T47D (cell line): ENCODE data around the gene FBLN2.
"Not testable (repeated sequence)": the region's sequence is repeated elsewhere in the genome, so short reads cannot be mapped to it uniquely, and the experiment has no call there.

Experiments
- DNase-seq, 2 experiments: peaks; one replicate each; pipeline versions ENCODE4 v3.0.0 to v3.0.0-alpha.2; 2011 to 2012; ENCODE audit warnings: low read depth in 1 of 2, low spot score in 1 of 2
- JUND ChIP-seq: IDR thresholded peaks from 2 replicates; pipeline ENCODE4 v1.6.1; 2012; ENCODE audit warnings: low read depth
- in situ Hi-C: cut with HindIII; loops from 2 replicates; pipeline ENCODE4 v1.10.0; 2016; ENCODE audit warnings: low sequenced_read_pairs, low pct_unique_long_range_greater_than_20kb

The FBLN2 gene

DNA sequence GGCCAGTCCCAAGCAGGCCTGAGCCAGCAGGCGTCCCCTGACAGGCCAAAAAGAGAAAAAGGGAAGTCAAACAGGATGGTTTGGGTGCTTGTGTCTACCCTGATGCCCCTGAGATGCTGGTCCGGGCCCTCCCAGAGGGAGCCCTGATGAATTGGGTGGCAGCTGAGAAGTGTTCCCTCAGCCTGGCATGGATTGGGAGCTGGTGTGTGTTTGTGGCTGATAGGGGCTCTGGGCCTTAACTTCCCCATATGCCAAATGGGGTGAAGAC, 1.4 kb downstream of the FBLN2 start:
- no peak for DNase-seq
- TF ChIP-seq JUND = no peak
- in situ Hi-C loops = no loop called here

DNA sequence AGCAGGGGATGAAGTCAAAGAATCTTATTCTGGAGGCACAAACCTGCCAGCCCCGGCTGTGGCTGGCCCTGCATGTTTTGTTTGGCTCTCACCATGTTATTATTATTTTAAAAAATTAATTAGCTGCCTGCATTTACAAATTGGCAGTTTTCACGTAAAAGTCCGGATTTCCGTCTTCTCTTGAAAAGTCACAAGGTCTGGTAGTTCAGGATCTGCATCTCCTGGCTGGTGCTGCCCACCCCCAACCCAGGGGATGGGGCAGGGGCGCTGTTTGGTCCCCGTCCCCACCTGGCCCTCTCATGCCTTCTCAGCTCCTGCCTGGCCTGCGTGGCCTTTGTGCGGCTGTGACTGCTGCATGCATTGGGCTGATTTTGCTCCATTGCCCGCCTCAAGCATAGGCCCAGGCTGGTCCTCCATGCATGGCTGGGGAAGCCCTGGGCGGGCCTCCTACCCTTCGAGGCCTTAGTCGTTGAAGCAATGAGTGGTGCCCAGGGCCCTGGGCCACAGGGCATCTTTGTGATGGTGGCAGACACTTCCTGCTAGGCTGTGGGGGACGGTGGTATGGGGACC, 2.0 kb downstream of the FBLN2 start:
- in situ Hi-C loops = no loop called here
- TF ChIP-seq JUND = no peak
- DNase-seq = no peak

DNA sequence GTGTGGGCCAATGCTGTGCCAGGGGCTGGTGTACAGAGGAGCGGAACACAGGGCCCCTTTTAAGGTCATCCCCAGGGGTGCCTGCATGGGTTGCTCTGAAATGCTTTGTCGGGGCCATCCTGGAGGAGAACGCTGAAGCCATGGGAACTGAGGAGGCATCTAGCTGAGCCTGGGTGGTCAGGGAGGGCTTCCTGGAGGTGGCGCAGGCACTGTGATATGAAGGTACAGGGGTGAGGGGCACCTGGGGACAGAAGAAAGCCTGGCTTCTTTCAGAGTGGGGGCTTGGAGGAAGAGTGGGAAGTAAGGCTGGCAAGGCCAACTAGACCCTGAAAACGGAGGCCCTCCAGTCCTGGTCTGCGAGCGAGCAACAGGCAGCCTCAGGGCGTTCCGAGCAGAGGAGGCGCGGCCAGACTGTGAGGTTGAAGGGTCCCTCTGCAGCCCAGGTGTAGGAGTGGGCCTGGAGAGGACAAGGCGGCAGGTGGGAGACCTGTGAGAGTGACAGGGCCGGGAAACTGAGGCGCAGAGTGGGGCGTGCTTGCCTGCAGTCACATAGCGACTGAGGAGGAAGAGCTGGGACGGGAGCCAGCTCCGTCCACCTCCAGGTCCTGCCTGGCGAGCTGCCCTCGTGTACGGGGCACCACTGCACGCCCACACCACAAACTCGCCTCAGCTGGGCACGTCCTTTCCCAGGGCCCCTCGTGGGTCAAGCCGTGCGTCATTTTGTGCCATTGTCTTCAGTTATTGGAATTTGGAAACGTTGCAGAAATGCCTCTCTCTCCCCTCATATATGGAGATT, 4.1 kb downstream of the FBLN2 start:
- no peak for TF ChIP-seq JUND
- no peak for DNase-seq
- in situ Hi-C loops = no loop called here

- no peak for DNase-seq
- in situ Hi-C loops = no loop called here
- no peak for TF ChIP-seq JUND
Observed at GRCh38 chr3:13553686-13554085, 4.8 kb downstream of the FBLN2 start.

DNA sequence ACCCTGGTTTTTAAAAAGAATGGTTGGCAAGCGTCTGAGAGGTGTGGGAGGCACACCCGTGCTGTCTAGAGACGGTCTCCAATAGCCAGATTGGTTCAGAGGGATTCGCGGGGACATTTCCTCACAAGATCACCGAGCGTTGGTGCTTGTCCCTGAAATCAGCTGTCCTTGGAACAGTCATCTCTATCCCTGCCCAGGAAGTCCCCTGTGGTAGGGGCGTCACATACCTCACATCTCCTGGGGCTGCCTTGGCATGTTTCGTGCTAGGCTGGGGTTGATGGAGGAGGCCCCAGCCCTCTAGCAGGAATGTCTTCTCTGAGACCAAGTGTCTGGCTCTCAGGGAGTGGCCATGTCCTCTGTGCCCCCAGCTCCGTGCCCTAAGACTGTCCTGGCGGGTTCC, 6.8 kb downstream of the FBLN2 start:
- DNase-seq = no peak
- no peak for TF ChIP-seq JUND
- in situ Hi-C loops = no loop called here

DNA sequence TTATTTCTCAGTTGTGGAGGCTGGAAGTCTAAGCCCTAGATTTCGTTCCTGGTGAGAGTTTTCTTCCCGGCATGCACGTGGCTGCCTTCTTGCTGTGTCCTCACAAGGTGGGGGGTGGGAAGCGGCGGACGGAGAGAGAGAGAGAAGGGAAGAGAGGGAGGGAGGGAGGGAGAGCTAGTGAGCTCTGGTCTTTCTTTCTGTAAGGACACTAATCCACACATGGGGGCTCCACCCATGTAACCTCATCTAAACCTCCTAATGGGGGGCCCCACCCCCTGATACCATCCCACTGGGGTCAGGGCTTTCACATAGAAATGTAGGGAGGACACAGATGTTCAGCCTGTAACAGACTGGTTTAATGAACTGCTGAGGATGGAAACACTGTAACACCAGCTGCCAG, 7.3 kb downstream of the FBLN2 start:
- no peak for DNase-seq
- no peak for TF ChIP-seq JUND
- in situ Hi-C loops = no loop called here

DNA sequence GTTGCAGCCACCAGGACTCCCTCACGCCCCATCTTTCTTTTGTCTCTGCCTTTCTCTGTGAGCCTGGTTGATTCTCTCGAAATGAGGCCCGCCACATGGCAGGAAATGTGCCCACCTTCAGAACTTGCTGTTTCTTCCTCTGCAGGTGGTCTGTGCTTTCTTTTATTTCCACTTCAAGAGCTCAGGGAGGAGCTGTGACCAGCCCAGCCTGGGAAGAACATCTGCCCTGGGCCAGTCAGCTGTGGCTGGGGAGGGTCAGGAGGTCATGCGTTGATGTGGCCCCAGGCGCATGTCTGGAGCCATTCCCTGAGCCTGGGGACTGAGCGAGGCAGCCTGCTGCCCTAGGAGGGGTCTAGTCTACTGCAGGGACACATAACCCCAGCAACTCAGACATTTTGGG, 8.0 kb downstream of the FBLN2 start:
- in situ Hi-C loops = no loop called here
- DNase-seq = no peak
- no peak for TF ChIP-seq JUND

- TF ChIP-seq JUND = no peak
- no peak for DNase-seq
- in situ Hi-C loops = no loop called here
Observed at GRCh38 chr3:13557417-13557816, 8.5 kb downstream of the FBLN2 start.

DNA sequence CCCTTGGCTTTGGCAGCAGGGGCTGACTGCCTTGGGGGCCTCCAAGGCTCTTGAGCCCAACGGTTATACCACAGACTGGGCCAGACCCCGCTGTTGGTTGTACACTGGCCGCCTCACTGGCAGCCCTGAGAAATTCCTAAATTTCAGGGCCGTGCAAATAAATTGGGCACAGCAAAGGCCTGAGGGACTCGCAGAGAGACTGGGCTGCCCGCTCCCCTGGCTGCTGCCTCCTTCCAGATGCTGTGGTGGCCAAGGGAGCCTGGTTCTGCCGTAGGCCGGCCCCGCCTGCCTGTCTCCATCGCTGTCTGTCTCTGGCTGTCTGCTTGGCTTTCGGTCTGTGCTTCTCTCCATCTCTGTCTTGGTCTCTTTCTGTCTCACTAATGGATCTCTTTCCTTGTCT, 9.0 kb downstream of the FBLN2 start:
- DNase-seq = no peak
- no peak for TF ChIP-seq JUND
- in situ Hi-C loops = no loop called here

- no peak for DNase-seq
- TF ChIP-seq JUND = no peak
- in situ Hi-C loops = no loop called here
Observed at GRCh38 chr3:13558651-13559050, 9.7 kb downstream of the FBLN2 start.

GRCh38 chr3:13559764-13560525, 11.0 kb downstream of the FBLN2 start:
- in situ Hi-C loops = no loop called here
- no peak for DNase-seq
- TF ChIP-seq JUND = no peak

DNA sequence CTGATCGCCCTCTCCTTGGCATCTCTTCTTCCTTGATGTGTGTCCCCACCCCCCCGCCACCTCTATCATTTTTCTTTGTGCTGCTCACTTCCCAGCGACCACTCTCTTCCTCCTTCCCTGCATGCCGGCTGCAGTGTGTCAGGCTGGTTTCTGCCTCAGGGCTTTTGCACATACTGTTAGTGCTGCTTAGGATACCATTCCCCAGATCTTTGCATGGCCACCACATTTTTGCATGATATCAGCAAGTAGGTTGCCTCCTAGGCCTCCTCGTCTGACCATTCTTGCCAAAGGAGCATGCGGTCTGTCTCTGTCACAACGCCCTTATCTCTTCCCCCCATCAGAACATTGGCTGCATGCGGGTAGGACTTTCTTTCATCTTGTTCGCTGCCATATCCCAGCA, 12.5 kb downstream of the FBLN2 start:
- in situ Hi-C loops = no loop called here
- TF ChIP-seq JUND = no peak
- DNase-seq = no peak

GRCh38 chr3:13561967-13562366, 13.0 kb downstream of the FBLN2 start:
- in situ Hi-C loops = no loop called here
- no peak for DNase-seq
- no peak for TF ChIP-seq JUND

- DNase-seq, in situ Hi-C loops: not testable (repeated sequence)
Observed at GRCh38 chr3:13562421-13562820, 13.5 kb downstream of the FBLN2 start.
